GM12878 (cell line): ENCODE data around the gene TCOF1. TPM values are rescaled to one million over a fixed set of nuclear protein-coding genes. Genes with fewer than 3 reads are reported as not detected.

ENCODE experiments used
- ATF7 ChIP-seq: fragments of 450-650 bp; IDR thresholded peaks from 2 replicates; pipeline ENCODE4 v1.6.1; 2016; ENCODE audit warnings: low read depth, mild to moderate bottlenecking
- CBX3 ChIP-seq: fragments of 200-600 bp; sonication (generic); IDR thresholded peaks from 2 replicates; pipeline ENCODE4 v1.6.1; 2016; ENCODE audit warnings: low read depth, borderline replicate concordance
- CREB1 ChIP-seq: IDR thresholded peaks from 2 replicates; pipeline ENCODE4 v1.6.1; 2012; ENCODE audit warnings: low read depth, mild to moderate bottlenecking, inconsistent platforms
- EP300 ChIP-seq, 2 experiments: fragments of 150-350 bp in 1 of 2; IDR thresholded peaks; 2 replicates each; pipeline ENCODE4 v1.6.1; 2011 to 2012; ENCODE audit warnings: low read depth in 2 of 2, low read length in 2 of 2, borderline replicate concordance in 1 of 2, improper control_type of control experiment in 1 of 2, inconsistent platforms in 1 of 2; ENCODE audit not compliant: control insufficient read depth in 1 of 2
- GATAD2B ChIP-seq: fragments of 450-650 bp; conservative IDR thresholded peaks from 2 replicates; pipeline ENCODE4 v1.6.1; 2017; ENCODE audit warnings: low read depth, mild to moderate bottlenecking, moderate library complexity
- HCFC1 ChIP-seq: fragments of 150-350 bp; IDR thresholded peaks from 2 replicates; pipeline ENCODE4 v1.6.1; 2014; ENCODE audit warnings: low read length
- HDGF ChIP-seq: fragments of 450-650 bp; IDR thresholded peaks from 2 replicates; pipeline ENCODE4 v1.6.1; 2016; ENCODE audit warnings: antibody characterized with exemption
- IKZF1 ChIP-seq: fragments of 450-650 bp; conservative IDR thresholded peaks from 2 replicates; pipeline ENCODE4 v1.6.1; 2017; ENCODE audit warnings: antibody characterized with exemption, mild to moderate bottlenecking
- MTA2 ChIP-seq: fragments of 450-650 bp; IDR thresholded peaks from 2 replicates; pipeline ENCODE4 v1.6.1; 2016; ENCODE audit warnings: low read depth, mild to moderate bottlenecking, moderate library complexity
- MXI1 ChIP-seq: fragments of 150-350 bp; IDR thresholded peaks from 2 replicates; pipeline ENCODE4 v1.6.1; 2011; ENCODE audit warnings: low read depth, mild to moderate bottlenecking, inconsistent platforms, low read length, improper control_type of control experiment
- POLR2A ChIP-seq: IDR thresholded peaks from 2 replicates; pipeline ENCODE4 v1.6.1; 2011; ENCODE audit warnings: low read depth, mild to moderate bottlenecking, low read length
- RELA ChIP-seq: fragments of 450-650 bp; IDR thresholded peaks from 2 replicates; pipeline ENCODE4 v1.8.0; 2014; ENCODE audit warnings: borderline replicate concordance; ENCODE audit not compliant: partially characterized antibody
- STAT1 ChIP-seq: fragments of 450-650 bp; conservative IDR thresholded peaks from 2 replicates; pipeline ENCODE4 v1.6.1; 2014; ENCODE audit warnings: antibody characterized with exemption, mild to moderate bottlenecking
- TBL1XR1 ChIP-seq: IDR thresholded peaks from 2 replicates; pipeline ENCODE4 v1.6.1; 2012; ENCODE audit warnings: low read depth, low read length, improper control_type of control experiment
- ZNF207 ChIP-seq: fragments of 450-650 bp; IDR thresholded peaks from 2 replicates; pipeline ENCODE4 v1.6.1; 2014; ENCODE audit warnings: antibody characterized with exemption, mild to moderate bottlenecking, borderline replicate concordance
- polyA plus RNA-seq, 11 experiments: library from polyadenylated mRNA; depleted of rRNA in 4 of 11; unstranded in 6 of 11; stranded (reverse) in 5 of 11; fragments of >200 nt; fragmentation: Nextera tagmentation in 4 of 11; fragmentation: Illumina TruSeq in 1 of 11; extraction: Ambion mirVana in 4 of 11; extraction: Trizol in 1 of 11; gene quantifications; 1 replicate in 1 of 11; 2 replicates in 10 of 11; pipeline versions ENCODE4 v1.2.1 to v1.2.3, GENCODE V29; 2011 to 2016; ENCODE audit warnings: inconsistent platforms in 2 of 11, missing spikeins in 2 of 11, low read depth in 1 of 11
- total RNA-seq, 4 experiments: library from RNA; depleted of rRNA in 3 of 4; stranded (reverse); fragments of >200 nt in 3 of 4; fragmentation: Illumina TruSeq in 1 of 4; extraction: Trizol in 1 of 4; gene quantifications; 2 replicates each; pipeline versions ENCODE4 v1.2.1 to v1.2.3, GENCODE V29; 2013 to 2021
- TF ChIP-seq, protein P1 (sequence below): fragments of 450-650 bp; IDR thresholded peaks from 2 replicates; pipeline ENCODE4 v1.6.1; 2018; ENCODE audit warnings: borderline replicate concordance, mild to moderate bottlenecking; ENCODE audit not compliant: partially characterized antibody
- TF ChIP-seq, protein P2 (sequence below): fragments of 450-650 bp; IDR thresholded peaks from 2 replicates; pipeline ENCODE4 v1.6.1; 2017; ENCODE audit warnings: mild to moderate bottlenecking, moderate library complexity
- TF ChIP-seq, protein P3 (sequence below): fragments of 450-650 bp; conservative IDR thresholded peaks from 2 replicates; pipeline ENCODE4 v1.6.1; 2017; ENCODE audit warnings: mild to moderate bottlenecking, moderate library complexity
- TF ChIP-seq, protein P4 (sequence below): IDR thresholded peaks from 2 replicates; pipeline ENCODE4 v1.6.1; 2011; ENCODE audit warnings: borderline replicate concordance, low read depth, mild to moderate bottlenecking, moderate library complexity, low read length; ENCODE audit not compliant: insufficient read depth, poor library complexity, severe bottlenecking

TCOF1 gene
- total and polyA plus RNA-seq, 10 of the 15 experiments (the other 5 are each of a cell fraction or from before 2014, with no cell fraction given): 8.7 to 83.9 (median 38.9) TPM

DNA sequence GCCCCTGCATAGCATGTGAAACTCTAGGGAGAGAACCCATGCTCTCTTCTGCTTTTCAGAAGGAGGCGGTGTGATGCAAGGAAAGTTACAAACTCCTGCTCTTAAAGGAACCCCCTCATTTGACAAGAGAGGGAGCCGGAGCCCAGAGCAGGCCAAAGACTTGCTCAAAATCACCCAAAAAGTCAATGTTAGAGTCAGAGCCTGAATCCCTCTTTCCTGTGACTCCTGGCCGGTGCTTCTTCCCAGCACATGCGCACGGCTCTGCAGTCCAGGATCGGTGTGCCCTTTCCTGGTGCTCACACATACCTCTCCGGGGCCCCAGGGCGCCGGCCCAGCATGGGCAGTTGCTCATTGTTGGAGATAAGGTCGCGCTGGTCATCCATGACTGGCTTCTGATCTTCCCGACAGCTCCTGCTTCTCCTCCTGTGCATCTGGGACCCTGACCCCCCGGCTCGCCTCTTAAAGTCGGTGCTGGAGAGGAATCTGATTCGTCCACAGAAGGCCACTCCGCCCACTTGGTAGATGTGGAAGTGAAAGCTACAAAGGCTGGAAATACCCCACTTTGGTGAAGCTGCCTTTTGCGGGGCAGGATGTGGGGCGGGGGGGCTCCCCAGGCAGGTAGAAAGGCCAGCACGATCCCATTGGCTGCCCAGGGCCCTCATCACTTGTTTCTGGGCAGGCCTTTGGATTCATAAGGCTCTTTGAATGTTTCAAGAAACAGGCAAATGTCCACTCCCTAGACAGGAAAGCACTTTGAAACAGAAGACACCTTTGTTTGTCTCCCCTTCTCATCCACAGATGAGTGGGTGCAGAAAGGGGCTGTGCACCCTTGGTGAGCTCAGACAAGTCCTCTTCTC is 55.0 kb downstream of the TCOF1 start, which contains the start of gene CD74 (continued):
- peak; percentile 80 for TF ChIP-seq ATF7
- TF ChIP-seq CBX3: no peak
- TF ChIP-seq HDGF: no peak
- TF ChIP-seq POLR2A: peak; percentile 99
- peak; percentile 97 for TF ChIP-seq ZNF207
- TF ChIP-seq, protein P1, sequence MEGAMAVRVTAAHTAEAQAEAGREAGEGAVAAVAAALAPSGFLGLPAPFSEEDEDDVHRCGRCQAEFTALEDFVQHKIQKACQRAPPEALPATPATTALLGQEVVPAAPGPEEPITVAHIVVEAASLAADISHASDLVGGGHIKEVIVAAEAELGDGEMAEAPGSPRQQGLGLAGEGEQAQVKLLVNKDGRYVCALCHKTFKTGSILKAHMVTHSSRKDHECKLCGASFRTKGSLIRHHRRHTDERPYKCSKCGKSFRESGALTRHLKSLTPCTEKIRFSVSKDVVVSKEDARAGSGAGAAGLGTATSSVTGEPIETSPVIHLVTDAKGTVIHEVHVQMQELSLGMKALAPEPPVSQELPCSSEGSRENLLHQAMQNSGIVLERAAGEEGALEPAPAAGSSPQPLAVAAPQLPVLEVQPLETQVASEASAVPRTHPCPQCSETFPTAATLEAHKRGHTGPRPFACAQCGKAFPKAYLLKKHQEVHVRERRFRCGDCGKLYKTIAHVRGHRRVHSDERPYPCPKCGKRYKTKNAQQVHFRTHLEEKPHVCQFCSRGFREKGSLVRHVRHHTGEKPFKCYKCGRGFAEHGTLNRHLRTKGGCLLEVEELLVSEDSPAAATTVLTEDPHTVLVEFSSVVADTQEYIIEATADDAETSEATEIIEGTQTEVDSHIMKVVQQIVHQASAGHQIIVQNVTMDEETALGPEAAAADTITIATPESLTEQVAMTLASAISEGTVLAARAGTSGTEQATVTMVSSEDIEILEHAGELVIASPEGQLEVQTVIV: no peak
- TF ChIP-seq GATAD2B: peak; percentile 63
- TF ChIP-seq STAT1: peak; percentile 96; the same call in 1 of the 2 replicates
- peak; percentile 64 to 96; a peak in 3 of 4 replicates for TF ChIP-seq EP300 (IDR thresholded peaks at IDR 0.05; ENCODE audit: borderline replicate concordance in 1 of 2, control insufficient read depth in 1 of 2, low read depth in 2 of 2, low read length in 2 of 2)
- TF ChIP-seq, protein P2, sequence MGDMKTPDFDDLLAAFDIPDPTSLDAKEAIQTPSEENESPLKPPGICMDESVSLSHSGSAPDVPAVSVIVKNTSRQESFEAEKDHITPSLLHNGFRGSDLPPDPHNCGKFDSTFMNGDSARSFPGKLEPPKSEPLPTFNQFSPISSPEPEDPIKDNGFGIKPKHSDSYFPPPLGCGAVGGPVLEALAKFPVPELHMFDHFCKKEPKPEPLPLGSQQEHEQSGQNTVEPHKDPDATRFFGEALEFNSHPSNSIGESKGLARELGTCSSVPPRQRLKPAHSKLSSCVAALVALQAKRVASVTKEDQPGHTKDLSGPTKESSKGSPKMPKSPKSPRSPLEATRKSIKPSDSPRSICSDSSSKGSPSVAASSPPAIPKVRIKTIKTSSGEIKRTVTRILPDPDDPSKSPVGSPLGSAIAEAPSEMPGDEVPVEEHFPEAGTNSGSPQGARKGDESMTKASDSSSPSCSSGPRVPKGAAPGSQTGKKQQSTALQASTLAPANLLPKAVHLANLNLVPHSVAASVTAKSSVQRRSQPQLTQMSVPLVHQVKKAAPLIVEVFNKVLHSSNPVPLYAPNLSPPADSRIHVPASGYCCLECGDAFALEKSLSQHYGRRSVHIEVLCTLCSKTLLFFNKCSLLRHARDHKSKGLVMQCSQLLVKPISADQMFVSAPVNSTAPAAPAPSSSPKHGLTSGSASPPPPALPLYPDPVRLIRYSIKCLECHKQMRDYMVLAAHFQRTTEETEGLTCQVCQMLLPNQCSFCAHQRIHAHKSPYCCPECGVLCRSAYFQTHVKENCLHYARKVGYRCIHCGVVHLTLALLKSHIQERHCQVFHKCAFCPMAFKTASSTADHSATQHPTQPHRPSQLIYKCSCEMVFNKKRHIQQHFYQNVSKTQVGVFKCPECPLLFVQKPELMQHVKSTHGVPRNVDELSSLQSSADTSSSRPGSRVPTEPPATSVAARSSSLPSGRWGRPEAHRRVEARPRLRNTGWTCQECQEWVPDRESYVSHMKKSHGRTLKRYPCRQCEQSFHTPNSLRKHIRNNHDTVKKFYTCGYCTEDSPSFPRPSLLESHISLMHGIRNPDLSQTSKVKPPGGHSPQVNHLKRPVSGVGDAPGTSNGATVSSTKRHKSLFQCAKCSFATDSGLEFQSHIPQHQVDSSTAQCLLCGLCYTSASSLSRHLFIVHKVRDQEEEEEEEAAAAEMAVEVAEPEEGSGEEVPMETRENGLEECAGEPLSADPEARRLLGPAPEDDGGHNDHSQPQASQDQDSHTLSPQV: no peak
- TF ChIP-seq MTA2: 0 out of 2 replicates have a peak, but pooled peaks have one; percentile 56
- no peak for TF ChIP-seq CREB1
- TF ChIP-seq HCFC1: peak; percentile 50; the same call in 1 of the 2 replicates
- TF ChIP-seq IKZF1: peak; percentile 89
- TF ChIP-seq, protein P3, sequence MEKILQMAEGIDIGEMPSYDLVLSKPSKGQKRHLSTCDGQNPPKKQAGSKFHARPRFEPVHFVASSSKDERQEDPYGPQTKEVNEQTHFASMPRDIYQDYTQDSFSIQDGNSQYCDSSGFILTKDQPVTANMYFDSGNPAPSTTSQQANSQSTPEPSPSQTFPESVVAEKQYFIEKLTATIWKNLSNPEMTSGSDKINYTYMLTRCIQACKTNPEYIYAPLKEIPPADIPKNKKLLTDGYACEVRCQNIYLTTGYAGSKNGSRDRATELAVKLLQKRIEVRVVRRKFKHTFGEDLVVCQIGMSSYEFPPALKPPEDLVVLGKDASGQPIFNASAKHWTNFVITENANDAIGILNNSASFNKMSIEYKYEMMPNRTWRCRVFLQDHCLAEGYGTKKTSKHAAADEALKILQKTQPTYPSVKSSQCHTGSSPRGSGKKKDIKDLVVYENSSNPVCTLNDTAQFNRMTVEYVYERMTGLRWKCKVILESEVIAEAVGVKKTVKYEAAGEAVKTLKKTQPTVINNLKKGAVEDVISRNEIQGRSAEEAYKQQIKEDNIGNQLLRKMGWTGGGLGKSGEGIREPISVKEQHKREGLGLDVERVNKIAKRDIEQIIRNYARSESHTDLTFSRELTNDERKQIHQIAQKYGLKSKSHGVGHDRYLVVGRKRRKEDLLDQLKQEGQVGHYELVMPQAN: peak; percentile 61; the same call in 1 of the 2 replicates
- TF ChIP-seq, protein P4, sequence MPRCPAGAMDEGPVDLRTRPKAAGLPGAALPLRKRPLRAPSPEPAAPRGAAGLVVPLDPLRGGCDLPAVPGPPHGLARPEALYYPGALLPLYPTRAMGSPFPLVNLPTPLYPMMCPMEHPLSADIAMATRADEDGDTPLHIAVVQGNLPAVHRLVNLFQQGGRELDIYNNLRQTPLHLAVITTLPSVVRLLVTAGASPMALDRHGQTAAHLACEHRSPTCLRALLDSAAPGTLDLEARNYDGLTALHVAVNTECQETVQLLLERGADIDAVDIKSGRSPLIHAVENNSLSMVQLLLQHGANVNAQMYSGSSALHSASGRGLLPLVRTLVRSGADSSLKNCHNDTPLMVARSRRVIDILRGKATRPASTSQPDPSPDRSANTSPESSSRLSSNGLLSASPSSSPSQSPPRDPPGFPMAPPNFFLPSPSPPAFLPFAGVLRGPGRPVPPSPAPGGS: peak; percentile 80
- peak; percentile 54 for TF ChIP-seq MXI1
- TF ChIP-seq TBL1XR1: peak; percentile 30; the same call in 1 of the 2 replicates
- TF ChIP-seq RELA: peak; percentile 92
